ENCODE data around the gene CACNA2D3.
"Not testable (repeated sequence)": the region's sequence is repeated elsewhere in the genome, so short reads cannot be mapped to it uniquely, and the experiment has no call there.

CACNA2D3 gene

GRCh38 chr3:54464554-54464953 is 342.2 kb downstream of the CACNA2D3 start:
- DNase-seq (ENCODE audit: low spot score) = not testable (repeated sequence)

GRCh38 chr3:54476891-54477290 is 354.5 kb downstream of the CACNA2D3 start:
- no peak for DNase-seq (ENCODE audit: low spot score)

GRCh38 chr3:54481606-54482365 is 359.4 kb downstream of the CACNA2D3 start:
- DNase-seq (ENCODE audit: low spot score) = no peak

- DNase-seq (ENCODE audit: low spot score) = no peak
These were observed 362.0 kb downstream of the CACNA2D3 start for GRCh38 chr3:54484334-54484733.

- DNase-seq (ENCODE audit: low spot score) = no peak
These were observed 364.0 kb downstream of the CACNA2D3 start for GRCh38 chr3:54486317-54486716.

- no peak for DNase-seq (ENCODE audit: low spot score)
These were observed 365.9 kb downstream of the CACNA2D3 start for GRCh38 chr3:54488297-54488696.

- DNase-seq (ENCODE audit: low spot score) = no peak
These were observed 371.9 kb downstream of the CACNA2D3 start for GRCh38 chr3:54494209-54494608.

- no peak for DNase-seq (ENCODE audit: low spot score)
These were observed 384.3 kb downstream of the CACNA2D3 start for GRCh38 chr3:54506603-54507002.

GRCh38 chr3:54507876-54508460 is 385.6 kb downstream of the CACNA2D3 start:
- DNase-seq (ENCODE audit: low spot score) = no peak

- DNase-seq (ENCODE audit: low spot score) = no peak
These were observed 388.2 kb downstream of the CACNA2D3 start for GRCh38 chr3:54510506-54510905.

GRCh38 chr3:54511766-54512365 is 389.5 kb downstream of the CACNA2D3 start:
- DNase-seq (ENCODE audit: low spot score) = no peak

- DNase-seq (ENCODE audit: low spot score) = no peak
These were observed 391.7 kb downstream of the CACNA2D3 start for GRCh38 chr3:54514006-54514405.

GRCh38 chr3:54514416-54514815 is 392.1 kb downstream of the CACNA2D3 start:
- no peak for DNase-seq (ENCODE audit: low spot score)

- no peak for DNase-seq (ENCODE audit: low spot score)
These were observed 393.3 kb downstream of the CACNA2D3 start for GRCh38 chr3:54515441-54516213.

- no peak for DNase-seq (ENCODE audit: low spot score)
These were observed 395.1 kb downstream of the CACNA2D3 start for GRCh38 chr3:54517424-54517823.

- no peak for DNase-seq (ENCODE audit: low spot score)
These were observed 395.8 kb downstream of the CACNA2D3 start for GRCh38 chr3:54518011-54518675.

- no peak for DNase-seq (ENCODE audit: low spot score)
These were observed 397.1 kb downstream of the CACNA2D3 start for GRCh38 chr3:54519493-54519892.

GRCh38 chr3:54520060-54520459 is 397.7 kb downstream of the CACNA2D3 start:
- DNase-seq (ENCODE audit: low spot score) = no peak

GRCh38 chr3:54527521-54527920 is 405.2 kb downstream of the CACNA2D3 start:
- no peak for DNase-seq (ENCODE audit: low spot score)

- no peak for DNase-seq (ENCODE audit: low spot score)
These were observed 405.6 kb downstream of the CACNA2D3 start for GRCh38 chr3:54527953-54528352.

- DNase-seq (ENCODE audit: low spot score) = no peak
These were observed 406.3 kb downstream of the CACNA2D3 start for GRCh38 chr3:54528668-54529067.

- DNase-seq (ENCODE audit: low spot score) = no peak
These were observed 407.7 kb downstream of the CACNA2D3 start for GRCh38 chr3:54530091-54530490.

Measured in CD4-positive, alpha-beta T cell treated with Interleukin-6 at 100 ng/mL for 8 hours (primary cell).